ENCODE data around the gene FIBP.
A peak's percentile ranks its signal among the peaks of the same experiment; 100 is the strongest.

FIBP gene

GRCh38 chr11:65888163-65888814 is at the start of gene FIBP:
FIBP (minus strand) TSS chr11:65888471; CDS start chr11:65888418, 53 bp downstream.
- peak; percentile 96 for DNase-seq

GRCh38 chr11:65937766-65938165 is 49.5 kb upstream of the FIBP start:
- DNase-seq: no peak

DNA sequence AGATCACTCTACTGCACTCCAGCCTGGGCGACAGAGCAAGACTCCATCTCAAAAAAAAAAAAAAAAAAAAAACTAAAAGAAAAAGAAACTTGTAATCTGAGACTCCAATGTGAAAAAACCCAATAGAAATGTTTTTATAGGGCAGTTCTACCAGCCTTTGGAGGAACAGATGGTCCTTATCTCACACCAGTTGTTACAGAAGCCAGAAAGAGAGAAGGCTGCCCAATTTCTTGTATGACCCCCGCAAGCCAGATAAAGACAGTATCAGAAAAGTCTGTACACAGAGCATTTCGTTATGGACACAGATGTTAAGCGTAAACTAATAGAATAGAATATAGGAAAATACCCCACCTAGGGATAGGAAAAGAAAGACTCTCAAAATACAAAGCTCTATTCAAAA is 45.7 kb upstream of the FIBP start:
- no peak for DNase-seq

GRCh38 chr11:65932558-65932919 is 44.3 kb upstream of the FIBP start:
- no peak for DNase-seq

DNA sequence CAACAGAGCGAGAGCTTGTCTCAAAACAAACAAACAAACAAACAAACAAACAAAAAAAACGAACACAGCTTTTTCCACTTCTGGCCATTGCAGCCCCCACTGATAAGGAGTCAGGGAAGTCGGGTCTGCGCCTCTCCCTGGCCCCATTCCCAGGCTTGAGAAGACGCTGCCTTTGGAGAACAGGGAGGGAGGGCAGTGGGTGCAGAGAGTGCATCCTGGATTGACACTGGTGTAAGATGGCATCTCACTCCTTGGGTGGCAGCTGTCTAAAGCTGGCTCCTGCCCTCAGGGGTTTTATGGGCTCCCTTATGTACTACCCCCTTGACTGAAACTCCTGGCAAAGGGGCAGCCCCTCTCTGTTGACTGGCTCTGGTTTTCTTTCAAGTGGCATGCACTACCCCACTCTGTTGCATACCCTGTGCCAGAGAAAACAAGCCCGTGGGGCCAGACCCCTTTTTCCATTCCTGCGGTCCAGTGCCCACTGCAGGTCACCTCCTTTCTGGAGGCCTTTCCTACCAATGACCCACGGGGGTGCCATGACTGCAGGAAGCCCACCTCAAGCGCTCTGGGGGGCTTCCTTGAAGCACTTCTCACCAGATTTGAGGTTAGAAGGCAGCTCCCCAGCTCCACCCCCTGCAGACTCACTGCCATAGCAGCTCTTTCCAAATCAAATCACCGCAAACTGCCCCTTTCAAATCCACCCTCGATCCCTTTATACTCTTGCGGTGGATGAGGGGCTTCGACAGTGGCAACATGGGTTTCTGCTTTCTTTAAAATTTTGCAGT is 43.7 kb upstream of the FIBP start:
- no peak for DNase-seq

GRCh38 chr11:65928667-65929066 is 40.4 kb upstream of the FIBP start:
- no peak for DNase-seq

GRCh38 chr11:65927904-65928397 is 39.7 kb upstream of the FIBP start:
- peak; percentile 65 for DNase-seq

DNA sequence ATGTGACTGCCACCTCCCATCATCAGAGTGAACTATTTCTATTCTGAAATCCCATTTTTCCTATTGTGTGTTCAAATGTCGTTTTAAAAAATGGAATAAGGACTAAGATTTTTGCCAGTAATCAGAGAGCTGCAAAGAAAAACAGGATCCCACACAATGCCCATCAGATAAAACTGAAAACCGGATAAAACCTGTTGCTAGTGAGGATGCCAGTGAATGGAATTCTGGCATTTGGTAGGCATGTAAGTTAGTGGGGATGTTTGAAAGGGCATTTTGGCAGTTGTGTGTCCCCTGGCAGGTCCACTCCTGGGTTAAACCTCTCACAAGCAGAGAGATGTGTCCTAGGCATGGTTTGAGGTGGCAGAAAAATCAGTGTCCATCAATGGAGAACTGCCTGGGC is 37.1 kb upstream of the FIBP start:
- no peak for DNase-seq

DNA sequence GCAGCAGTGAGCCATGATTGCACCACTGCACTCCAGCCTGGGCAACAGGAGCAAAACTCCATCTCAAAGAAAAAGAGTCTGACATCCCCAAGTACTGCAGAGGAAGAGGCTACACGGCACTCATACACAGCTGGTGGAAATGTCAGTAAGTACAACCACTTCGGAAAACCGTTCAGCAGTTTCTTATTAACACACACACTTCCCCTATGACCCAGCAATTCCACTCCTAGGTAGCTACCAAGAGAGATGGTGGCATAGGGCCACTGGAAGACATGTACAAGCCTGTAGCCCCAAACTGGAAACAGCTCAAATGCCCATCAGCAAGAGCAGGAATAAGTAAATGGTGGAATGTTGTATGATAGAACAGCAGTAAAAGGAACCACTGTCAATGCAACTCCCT is 34.3 kb upstream of the FIBP start:
- no peak for DNase-seq

DNA sequence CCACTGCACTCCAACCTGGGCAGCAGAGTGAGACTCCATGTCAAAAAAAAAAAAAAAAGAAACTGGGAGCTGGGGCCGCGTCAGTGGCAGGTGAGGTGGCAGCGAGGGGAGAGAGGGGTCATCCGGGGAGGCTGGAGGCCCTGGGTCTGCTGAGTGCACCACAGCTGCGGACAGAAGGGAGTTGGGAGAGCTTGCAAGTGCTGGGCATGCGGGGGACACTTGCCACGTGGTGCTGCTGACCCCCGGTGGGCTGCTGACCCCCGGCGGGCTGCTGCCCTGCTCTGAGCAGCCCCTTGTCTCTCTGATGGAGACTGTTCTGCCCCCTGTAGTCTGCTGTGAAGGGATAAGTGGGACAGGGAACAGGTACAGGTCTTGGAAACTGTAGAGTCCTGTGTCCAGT is 33.6 kb upstream of the FIBP start:
- DNase-seq: no peak

DNA sequence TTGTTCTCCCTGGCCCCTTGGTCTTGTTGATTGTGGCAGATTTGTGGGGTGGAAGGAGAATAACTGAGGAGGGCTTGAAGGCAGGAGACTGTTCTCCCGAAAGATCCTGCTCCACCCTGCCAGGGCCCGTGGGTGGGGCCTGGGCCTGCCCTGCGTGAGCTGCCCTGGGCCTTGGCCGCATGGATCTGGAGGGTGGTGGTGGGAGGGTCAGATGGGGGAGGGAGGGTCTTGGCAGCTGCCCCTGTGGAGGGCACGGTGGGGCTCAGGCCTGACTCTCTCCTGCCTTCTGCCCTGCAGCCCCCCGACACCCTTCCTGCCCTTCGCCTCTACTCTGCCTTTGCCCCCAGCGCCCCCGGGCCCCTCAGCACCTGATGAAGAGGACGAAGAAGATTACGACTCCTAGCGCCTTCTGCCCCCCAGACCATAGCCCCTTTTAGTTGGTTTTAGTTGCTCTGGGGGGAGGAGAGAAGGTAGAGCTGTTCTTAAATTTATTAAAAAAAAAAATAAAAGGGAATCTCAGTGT is 32.8 kb upstream of the FIBP start:
- no peak for DNase-seq

DNA sequence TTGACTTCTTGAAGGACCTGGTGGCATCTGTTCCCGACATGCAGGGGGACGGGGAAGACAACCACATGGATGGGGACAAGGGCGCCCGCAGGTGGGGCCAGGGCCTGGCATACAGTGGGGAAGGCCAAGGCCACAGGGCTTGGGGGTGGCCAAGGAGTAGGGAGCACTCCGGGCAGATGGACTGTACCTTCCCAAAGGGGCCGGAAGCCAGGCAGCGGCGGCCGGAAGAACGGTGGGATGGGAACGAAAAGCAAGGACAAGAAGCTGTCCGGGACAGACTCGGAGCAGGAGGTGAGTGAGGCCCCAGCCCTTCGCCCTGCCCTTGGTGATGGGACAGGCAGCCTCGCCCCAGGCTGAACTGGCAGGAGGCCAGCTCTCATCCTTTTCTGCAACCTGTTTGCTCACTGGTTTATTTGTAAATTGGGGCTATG is 32.1 kb upstream of the FIBP start:
- DNase-seq: no peak

DNA sequence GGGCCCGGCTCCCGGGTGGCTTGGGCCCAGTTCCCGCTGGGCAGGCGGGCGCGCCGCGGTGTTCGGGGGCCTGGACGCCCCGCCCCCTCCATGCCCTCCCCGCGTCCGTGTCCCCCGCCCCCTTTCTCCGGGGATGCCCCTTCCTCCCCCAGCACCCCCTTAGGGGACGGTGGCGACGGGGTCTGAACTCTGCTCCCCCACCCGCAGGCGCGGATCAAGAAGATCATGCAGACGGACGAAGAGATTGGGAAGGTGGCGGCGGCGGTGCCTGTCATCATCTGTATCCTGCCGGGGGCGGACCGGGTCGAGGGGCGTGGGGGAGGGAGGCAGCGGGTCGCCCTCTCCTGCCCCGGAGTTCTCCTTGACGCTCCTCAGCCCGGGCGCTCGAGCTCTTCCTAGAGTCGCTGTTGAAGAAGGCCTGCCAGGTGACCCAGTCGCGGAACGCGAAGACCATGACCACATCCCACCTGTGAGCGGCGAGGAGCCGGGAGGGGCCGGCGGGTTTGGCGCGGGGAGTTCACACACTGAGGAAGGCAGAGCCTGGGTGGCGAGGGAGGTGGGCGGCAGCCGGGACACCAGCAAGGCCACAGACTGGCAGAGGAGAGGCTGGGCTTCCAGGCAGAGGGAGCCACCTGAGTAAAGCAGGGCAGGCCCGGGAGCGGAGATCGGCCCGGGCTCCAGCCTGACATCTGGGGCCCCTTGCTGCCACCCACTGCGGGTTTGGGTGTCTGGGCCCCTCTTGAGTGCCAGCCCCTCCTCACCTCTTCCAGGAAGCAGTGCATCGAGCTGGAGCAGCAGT is 31.5 kb upstream of the FIBP start:
- DNase-seq: peak; percentile 65

DNA sequence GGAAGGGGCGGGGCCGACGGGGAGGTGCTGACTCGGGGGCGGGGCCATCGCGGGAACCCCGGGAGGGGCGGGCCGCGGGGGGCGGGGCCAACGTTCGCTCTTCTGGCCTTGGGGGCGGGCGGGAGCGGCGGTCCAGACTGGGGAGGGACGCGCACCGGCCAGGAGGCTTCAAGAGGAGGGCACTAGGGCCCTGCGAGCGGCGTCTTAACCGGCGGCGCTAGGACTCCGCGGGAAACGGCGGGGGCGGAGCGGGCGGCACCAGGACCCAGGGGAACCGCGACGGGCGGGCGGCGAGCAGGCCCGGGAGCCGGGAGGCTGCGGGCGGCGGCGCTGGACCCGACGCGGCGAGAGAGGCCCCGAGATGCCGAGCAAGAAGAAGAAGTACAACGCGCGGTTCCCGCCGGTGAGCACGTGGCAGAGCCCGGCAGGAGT is 30.9 kb upstream of the FIBP start, which contains the start of gene DRAP1:
TSS of gene DRAP1 (plus strand) at position 286 of the 432 bp plus-strand sequence. CDS start at position 362, 76 bp downstream.
- DNase-seq: peak; percentile 99

GRCh38 chr11:65918211-65919140 is 30.2 kb upstream of the FIBP start, which contains the start of gene C11orf68:
C11orf68 (minus strand) TSS chr11:65919062; CDS start chr11:65919031, 31 bp downstream.
- no peak for DNase-seq

GRCh38 chr11:65917434-65918210 is 29.4 kb upstream of the FIBP start:
- DNase-seq: no peak

DNA sequence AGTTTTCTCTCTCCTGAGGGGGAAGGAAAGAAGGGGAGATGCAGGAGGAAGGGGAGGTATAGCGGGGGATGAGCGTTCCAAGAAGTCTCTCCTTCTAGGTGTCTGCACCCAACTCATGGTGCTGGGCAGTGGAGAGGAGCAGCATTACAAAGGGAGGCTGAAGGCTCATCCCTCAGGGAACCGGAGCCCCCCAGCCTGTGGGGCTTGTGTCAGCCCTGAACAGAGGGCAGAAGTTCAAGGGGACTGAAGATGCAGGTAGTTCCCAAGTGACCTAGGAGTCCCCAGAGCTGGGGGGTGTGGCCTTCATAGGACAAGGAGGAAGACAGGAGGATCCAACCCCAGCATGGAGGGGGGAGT is 28.8 kb upstream of the FIBP start:
- no peak for DNase-seq

DNA sequence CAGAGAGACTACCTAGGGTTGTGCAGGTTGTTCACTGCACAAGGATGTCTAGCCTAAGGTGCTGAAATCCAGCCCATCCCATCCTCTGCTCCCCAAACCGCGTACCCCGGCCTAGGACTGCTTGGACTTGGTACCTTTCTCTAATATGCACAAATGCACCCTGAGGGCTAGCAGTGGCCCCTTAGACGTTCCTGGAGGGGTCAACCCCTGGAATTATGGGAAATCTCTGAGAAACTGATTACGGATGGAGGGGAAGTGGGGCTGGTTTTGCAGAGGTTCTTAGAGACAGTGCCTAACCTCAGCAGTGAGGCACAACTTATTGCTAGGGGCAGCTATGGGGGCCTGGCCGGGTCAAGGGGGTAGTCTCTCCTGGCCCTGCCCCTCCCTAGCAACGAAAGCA is 28.1 kb upstream of the FIBP start:
- no peak for DNase-seq

GRCh38 chr11:65915821-65916251 is 27.6 kb upstream of the FIBP start:
- peak; percentile 26 for DNase-seq

DNA sequence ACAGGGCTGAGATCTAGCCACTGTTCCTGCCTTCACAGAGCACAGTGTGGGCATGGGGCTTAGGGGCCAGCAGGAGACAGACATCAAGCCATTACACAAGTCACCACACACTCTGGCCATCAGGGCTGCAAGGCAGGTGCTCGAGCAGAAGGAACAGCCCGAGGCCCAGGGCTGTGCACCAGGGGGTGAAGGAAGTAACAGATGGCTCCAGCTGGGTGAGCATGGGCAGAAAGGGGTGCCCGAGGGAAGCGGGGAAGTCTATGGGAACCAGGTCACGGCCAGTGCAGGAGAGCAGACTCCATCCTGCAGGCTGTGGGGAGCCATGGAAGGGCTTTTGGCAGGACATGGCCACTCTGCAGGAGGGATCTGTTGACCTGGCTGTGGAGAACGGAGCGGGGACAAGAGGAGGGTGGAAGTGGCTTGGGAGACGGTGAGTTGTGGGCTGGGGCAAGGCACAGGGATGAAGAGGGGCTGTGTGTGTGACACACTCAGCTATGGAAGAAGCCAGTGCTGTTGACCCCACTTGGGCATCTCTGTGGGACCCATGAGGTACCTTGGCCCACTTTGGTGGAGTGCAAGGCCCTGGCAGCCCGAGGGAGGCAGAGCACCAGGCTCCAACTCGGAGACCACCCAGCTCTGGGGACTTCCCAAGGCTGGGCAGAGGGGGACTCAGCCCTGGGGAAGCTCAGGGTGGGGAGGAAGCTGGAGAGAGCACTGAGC is 27.0 kb upstream of the FIBP start:
- DNase-seq: no peak

Data from stimulated activated CD4-positive, alpha-beta T cell treated with anti-CD3 and anti-CD28 coated beads, Interleukin-4, amount 100 ng/mL, for 1 hour (primary cell).